ENCODE results near the gene PPP1R27. TPM values are rescaled to one million over a fixed set of nuclear protein-coding genes. Genes with fewer than 3 reads are reported as not detected.

Gene PPP1R27
- total RNA-seq, 4 donors from 2014 or later: 2.6 TPM; not detected in 3

GRCh38 chr17:81807210-81807719, 27.6 kb downstream of the PPP1R27 start:
- TF ChIP-seq POLR2A (IDR thresholded peaks at IDR 0.05) (no peak), EP300 (IDR thresholded peaks at IDR 0.05) (no peak), CTCF (IDR thresholded peaks at IDR 0.05) (no peak)
- Histone ChIP-seq H3K36me3 (no peaks in the 10 kb centered on the region), H3K4me1 (peaks cover 0 to 23% (median 2%) of the 10 kb centered on the region in 4 donors), H3K27ac (no peak overlapping the region), H3K4me3 (no peak overlapping the region), H3K9me3 (no peaks in the 10 kb centered on the region), H3K27me3 (peaks cover 3 to 95% of the 10 kb centered on the region in 2 donors)
- no peak for DNase-seq (ENCODE audit: low spot score in 2 of 2)
- WGBS, 2 donors: 62 to 68% methylated on average over 18 of the region's 18 CpGs

- H3K36me3 ChIP-seq: no peaks in the 10 kb centered on the region
- H3K27ac ChIP-seq: no peak overlapping the region
- TF ChIP-seq POLR2A (IDR thresholded peaks at IDR 0.05) (no peak), CTCF (IDR thresholded peaks at IDR 0.05) (no peak), EP300 (IDR thresholded peaks at IDR 0.05) (no peak)
- H3K9me3 ChIP-seq: no peaks in the 10 kb centered on the region
- no peak for DNase-seq (ENCODE audit: low spot score in 2 of 2)
- 18 to 36% methylated on average over 17 to 20 of the region's 23 CpGs for WGBS, 2 donors
- peaks cover 0 to 23% (median 2%) of the 10 kb centered on the region in 4 donors for H3K4me1 ChIP-seq
- peaks cover 3 to 95% of the 10 kb centered on the region in 2 donors for H3K27me3 ChIP-seq
- no peak overlapping the region for H3K4me3 ChIP-seq
Measured at GRCh38 chr17:81806461-81807209, 28.2 kb downstream of the PPP1R27 start.

GRCh38 chr17:81805707-81806460, 29.0 kb downstream of the PPP1R27 start:
- no peak for DNase-seq (ENCODE audit: low spot score in 2 of 2)
- peaks cover 3 to 95% of the 10 kb centered on the region in 2 donors for H3K27me3 ChIP-seq
- no peaks in the 10 kb centered on the region for H3K9me3 ChIP-seq
- no peaks in the 10 kb centered on the region for H3K36me3 ChIP-seq
- H3K4me3 ChIP-seq: no peak overlapping the region
- WGBS, 2 donors: 69 to 76% methylated on average over 12 of the region's 18 CpGs
- no peak overlapping the region for H3K27ac ChIP-seq
- peaks cover 0 to 23% (median 2%) of the 10 kb centered on the region in 4 donors for H3K4me1 ChIP-seq
- TF ChIP-seq POLR2A (IDR thresholded peaks at IDR 0.05) (no peak), EP300 (IDR thresholded peaks at IDR 0.05) (no peak), CTCF (IDR thresholded peaks at IDR 0.05) (no peak)

DNA sequence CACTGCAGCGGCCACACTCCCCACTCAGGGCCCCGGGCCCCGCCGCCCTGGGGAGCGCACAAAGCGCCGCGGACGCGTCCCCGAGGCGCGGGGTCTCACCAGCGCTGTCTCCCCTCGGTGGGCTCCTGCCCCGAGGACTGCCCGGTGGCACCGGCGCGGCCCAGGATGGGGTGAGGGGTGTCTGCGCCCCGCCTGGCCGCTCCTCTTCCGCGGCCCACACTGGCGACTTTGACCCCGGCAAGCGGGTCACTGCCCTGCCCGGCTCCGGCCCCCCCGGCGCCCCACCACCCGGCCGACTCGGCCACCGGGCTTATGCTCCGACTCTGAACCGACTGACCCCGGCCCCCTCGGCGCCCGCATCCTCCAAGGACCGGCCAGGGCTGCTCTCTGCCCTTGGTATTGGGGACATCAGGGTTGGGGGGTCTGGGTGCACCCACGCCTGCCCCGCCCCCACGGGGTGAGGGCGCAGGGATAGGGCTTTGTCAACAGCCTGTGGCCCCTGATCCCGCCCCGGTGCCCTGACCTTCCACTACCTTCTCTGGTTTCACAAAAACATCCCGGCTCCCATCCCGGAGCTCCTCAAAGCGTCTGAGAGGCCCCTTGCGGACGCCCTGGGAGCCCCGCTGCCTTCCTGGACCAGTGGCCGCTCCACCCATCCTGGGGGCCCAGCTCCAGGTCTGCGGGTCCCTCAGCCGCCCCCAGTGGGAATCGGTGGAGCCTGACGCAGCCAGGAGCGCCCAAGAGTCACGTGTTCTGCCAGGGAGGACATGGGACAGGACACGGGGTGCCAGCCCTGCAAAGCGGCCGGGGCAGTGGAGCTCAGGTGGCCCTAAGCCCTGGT, 30.1 kb downstream of the PPP1R27 start:
- Histone ChIP-seq H3K36me3 (no peaks in the 10 kb centered on the region), H3K27me3 (peaks cover 3 to 90% of the 10 kb centered on the region in 2 donors), H3K4me3 (peak overlapping the region in 2 of 4 donors; percentile 5 to 30), H3K4me1 (peaks cover 0 to 23% (median 2%) of the 10 kb centered on the region in 4 donors), H3K9me3 (peaks cover 0 to 9% (median 0%) of the 10 kb centered on the region in 4 donors), H3K27ac (no peak overlapping the region)
- TF ChIP-seq CTCF (IDR thresholded peaks at IDR 0.05) (no peak), EP300 (IDR thresholded peaks at IDR 0.05) (no peak), POLR2A (IDR thresholded peaks at IDR 0.05) (no peak)
- WGBS, 2 donors: 4 to 9% methylated on average over 19 to 51 of the region's 65 CpGs
- no peak for DNase-seq (ENCODE audit: low spot score in 2 of 2)

Measured in tibial nerve (tissue), 4 donors.